Measurements from ENCODE around the gene SMURF2.

- TF ChIP-seq CTCF (IDR thresholded peaks at IDR 0.05), result no peak
- TF ChIP-seq POLR2A (IDR thresholded peaks at IDR 0.05), result no peak
- no peak for TF ChIP-seq POLR2AphosphoS5 (IDR thresholded peaks at IDR 0.05)
Observed at GRCh38 chr17:64689106-64689505, 27.0 kb upstream of the SMURF2 start.

All from breast epithelium (tissue), 3 donors.